ENCODE measurements around the gene PANK1.

PANK1 gene

DNA sequence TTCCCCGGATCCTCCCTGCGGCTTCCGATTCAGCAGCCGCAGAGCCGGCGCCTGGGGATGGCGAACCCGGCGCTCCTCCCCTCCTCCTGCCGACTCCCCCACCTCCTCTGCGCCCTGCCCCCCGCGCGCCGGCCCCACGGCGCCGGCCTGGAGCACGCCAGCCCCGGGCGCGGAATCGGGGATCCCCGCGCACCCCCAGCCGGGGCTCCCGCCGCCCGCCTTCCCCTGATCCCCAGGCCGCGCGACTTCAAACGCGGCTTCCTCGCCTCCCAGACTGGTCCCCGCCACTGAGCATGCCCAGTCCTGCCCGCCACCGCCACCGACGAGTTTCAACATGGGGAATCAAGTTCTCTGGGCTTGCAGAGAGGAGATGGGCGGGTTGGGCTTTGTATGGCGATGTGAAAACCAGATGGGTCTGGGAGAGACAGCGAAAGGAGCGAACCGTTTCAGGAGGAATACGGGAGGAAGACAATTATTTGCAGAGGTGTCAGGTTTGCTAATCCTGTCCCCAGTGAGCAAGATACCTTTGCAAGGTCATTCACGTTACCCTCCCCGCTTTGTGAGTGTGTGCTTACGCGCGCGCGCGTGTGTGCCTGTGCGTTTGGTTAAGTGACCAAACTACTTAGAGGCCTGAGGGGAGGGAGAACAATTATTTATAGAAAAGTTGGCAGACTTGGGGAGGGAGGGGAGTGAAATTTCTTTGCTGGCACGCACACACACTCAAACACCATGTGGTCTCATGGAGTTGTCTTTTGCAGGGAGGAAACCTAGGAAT, at the start of gene PANK1:
Gene PANK1, minus strand, starts transcription at position 276 of the 775 bp plus-strand sequence. CDS start 351 bp downstream, outside the sequence.
- DNase-seq: peak; percentile 67 to 77

DNA sequence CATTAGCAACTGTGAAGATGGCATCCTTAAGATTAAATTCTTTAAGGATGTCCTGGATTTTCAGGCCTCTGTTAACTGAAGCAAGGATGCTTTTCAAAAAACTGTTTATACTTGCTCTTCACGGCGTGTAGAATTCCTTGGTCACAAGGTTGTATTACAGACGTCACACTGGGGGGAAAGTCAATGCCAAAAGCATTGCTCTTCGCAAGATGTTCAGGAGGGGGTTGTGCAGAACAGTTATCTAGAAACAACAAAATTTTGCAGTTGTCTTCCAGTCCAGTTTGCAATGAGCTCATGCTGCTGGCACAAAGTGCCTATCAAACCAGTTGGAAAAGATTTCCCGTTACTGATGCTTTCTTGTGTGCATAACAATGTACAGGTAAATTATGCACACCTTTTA, 48.1 kb upstream of the PANK1 start:
- DNase-seq: no peak

GRCh38 chr10:89692416-89692815, 47.4 kb upstream of the PANK1 start:
- no peak for DNase-seq

DNA sequence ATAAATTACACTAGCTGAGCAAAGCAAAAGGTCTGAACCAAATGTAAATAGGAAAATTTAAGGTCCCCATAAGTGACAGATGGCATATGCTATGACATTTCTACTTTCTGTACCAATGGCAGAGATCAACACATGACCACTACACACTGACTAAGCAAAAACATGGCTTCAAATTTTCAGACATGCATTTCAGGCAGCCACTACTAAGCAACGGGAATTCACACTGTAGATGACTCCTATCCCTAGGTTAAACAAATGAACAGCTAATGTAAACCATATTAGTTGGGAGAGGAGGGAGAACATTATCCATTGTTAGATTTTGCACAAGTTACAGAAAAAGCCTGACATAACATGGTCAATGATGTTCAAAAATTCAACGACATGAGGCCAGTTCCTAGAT, 45.0 kb upstream of the PANK1 start:
- no peak for DNase-seq

DNA sequence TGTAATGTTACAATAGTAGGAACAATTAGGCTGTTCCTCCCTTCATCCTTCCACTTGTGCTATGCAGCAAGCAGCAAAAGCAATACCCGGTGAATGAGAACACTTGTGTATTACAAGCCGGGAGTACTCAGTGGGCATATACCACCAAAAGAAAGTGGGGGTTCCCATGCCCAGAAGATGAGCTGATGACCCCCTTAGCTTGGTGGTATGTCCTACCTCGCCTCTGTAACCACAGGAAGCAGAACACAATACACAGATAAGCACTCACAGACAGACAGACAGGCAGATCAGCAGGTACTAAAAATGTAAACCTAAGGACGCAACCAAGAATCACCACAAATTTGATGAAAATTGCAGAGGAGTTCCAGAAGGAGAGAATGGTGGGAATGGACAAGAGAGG, 40.9 kb upstream of the PANK1 start:
- no peak for DNase-seq

GRCh38 chr10:89684604-89685003, 39.6 kb upstream of the PANK1 start:
- DNase-seq: no peak

GRCh38 chr10:89683883-89684282, 38.8 kb upstream of the PANK1 start:
- DNase-seq: peak in 1 of 2 experiments; percentile 9

- no peak for DNase-seq
Observed at GRCh38 chr10:89679986-89680385, 34.9 kb upstream of the PANK1 start.

DNA sequence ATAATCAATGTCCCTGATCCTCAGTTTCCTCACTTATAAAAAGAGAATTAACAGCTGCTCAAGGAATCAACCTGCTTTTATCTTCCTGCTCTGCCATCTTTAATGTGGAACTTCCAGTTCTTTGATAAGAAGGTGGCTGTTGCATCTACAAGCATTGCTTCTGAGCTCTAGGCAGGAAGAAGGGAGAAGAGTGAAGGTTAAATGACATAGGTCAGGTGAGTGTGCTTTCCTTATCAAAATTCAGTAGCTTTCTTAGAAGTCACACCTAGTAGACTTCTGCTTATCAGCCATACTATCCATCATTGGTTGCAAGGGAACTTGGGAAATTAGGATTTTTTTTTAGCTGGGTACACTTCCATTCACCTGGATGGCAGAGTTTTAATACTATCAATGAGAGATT, 32.3 kb upstream of the PANK1 start:
- DNase-seq: no peak

DNA sequence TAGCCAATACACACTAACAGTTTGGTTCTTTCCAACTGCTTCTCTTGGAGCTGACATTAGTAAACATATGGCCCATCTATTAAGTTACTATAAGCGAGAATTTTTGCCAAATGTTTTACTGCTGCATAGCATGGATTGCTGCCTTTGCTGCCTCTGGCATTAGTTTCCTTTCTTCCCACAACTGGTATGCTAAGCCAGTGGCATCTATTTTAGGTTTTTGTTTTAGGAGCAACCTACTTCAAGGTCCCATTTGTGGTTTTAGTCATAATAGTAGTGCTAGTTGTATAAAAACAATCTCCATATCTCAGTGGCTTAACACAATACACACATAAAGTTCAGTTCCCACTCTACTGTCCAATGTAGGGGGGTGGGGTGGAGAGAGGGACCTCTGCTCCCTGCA, 25.9 kb upstream of the PANK1 start:
- no peak for DNase-seq

GRCh38 chr10:89669985-89670384, 24.9 kb upstream of the PANK1 start:
- DNase-seq: no peak

DNA sequence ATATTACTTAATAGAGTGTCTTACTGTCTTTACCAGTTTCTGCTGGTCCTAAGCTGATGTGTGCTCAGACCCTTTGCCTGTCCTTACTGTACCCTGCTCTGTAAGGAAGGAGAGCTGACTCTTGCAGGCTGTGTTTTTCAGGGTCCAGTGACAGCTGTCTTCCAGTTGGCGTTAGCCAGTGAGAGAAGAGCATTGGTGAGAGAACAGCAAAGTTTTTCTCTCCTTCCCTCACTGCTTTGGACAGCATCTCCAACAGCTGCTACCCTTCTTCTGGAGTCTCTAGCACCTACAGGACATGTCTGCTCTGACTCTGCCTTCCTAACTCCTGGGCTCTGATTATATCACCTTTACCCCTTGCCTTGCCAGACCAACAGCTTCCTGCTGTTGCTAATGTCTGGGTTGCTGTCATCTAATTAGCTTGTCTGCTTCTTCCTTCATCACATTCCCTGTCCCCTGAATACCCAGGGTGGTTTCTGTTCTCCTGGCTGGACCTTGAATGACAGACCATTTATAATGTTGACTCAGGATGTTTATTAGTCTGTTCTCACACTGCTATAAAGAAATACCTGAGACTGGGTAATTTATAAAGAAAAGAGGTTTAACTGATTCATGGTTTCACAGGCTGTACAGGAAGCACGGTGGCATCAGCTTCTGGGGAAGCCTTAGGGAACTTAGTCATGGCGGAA, 23.5 kb upstream of the PANK1 start:
- DNase-seq: no peak

GRCh38 chr10:89666138-89666537, 21.1 kb upstream of the PANK1 start:
- DNase-seq: no peak

GRCh38 chr10:89665302-89665701, 20.3 kb upstream of the PANK1 start:
- DNase-seq: no peak

DNA sequence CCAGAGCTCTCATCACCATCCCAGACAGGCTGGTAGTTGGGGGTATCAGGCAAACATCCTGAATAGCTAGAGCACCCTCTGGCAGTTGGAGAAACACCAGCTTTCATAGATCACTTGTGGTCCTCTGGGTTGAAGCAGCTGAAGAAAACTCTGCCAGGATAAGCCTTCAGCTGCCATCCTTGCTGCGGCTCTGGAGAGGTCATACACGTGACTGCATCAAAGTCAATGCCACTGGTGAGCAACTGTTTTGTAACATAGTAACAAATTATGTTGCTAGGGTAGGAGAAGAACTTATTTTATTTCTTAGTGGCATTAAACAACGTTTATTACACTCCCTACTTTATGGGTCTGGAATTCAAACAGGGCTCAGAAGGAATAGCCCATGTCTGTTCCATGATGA, 19.2 kb upstream of the PANK1 start:
- DNase-seq: no peak

DNA sequence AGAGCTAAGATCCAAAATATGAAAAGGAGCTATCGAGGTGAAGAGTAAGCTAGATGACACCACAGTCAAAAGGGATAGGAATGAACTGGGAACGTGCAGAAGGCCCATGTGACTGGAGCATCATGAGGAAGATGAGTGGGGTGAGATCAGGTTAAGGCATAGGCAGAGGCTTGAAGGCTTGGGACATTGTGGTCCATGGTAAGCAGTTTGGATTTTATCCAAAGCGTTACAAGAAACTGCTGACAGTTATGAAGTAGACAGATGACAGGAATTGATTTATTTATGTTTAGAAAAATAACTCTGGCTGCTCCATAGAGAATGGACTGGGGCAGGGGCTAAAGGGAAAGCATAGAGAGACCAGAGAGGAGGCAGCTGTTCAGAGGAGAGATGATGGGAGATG, 18.1 kb upstream of the PANK1 start:
- DNase-seq: no peak

- no peak for DNase-seq
Observed at GRCh38 chr10:89662596-89662995, 17.6 kb upstream of the PANK1 start.

DNA sequence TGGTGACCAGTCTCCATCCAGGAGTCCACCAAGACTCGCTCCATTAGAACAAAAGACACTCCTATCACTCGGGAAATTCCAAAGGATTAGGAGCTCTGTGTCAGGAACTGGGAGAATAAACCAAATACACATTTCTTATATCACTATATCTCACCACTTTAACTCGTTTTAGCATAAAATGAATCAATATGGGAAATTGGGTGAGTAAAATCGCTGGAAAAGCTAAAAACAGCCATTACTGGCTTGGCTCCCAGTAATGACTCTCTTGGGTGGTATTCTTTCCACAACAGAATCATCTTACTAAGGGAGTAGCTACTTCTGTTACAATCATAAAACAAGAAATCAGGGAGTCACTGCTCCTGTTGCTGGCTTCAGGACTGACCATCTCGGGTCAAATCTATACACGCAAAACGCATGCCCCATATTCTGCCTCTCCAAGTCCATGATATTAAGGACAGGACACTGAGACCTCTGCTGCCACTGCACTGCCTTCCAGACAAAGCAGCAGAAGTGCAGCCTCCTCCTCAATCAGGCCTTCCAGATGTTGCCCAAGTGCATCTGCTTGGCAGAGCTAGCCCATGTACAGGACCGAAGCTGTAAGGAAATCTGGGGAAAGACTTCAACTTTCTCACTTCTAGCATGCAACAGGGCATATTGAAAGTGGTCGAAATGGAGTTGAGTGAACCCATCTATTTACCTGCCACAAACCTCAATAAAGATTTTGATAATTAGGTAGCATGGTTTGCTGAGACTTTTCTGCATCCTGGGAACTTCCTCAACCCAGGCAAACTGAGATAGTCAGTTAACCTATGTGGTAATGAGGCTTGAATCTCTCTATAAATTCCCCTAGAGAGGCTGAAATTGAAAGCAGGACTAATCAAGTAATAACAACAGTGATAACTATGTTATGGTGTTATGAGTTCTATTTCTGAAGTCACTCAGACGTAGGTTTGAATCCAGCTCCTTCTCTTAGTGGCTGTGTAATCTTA, 14.4 kb upstream of the PANK1 start:
- no peak for DNase-seq

GRCh38 chr10:89657302-89657701, 12.3 kb upstream of the PANK1 start:
- no peak for DNase-seq

DNA sequence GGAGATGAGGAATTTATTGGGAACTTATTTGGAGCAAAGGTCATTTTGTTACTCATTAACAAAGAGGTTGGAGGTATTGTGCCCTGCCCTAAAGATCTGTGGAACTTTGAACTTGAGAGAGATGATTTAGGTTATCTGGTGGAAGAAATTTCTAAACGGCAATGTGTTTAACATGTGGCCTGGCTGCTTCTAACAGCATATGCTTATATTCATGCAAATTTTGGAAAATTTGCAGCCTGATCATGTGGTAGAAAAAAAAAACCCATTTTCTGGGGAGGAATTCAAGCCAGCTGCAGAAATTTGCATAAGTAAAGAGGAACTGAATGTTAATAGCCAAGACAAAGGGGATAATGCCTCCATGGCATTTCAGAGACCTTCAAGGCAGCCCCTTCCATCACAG, 10.7 kb upstream of the PANK1 start:
- DNase-seq: no peak

DNA sequence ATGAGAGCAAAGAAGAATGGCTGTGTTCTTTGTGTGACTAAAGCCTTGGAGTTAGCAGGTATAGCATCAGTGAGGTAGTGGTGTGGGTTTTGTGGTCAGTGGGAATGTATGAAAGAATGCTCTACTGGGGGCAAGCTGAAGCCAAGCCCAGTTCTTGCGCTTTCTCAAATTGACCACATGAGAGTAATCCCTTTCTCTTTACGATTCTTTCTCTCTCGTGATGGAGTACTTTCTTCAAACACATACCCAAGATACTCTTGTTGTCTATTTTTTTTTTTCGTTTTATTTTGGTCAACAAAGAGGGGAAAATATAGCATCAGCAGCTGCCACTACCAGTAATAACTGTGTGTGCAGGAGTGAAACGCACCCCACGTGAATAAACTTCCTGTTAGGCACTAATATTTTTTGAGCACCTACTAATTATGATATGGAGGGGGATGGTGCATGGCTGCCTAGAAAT, 8.4 kb upstream of the PANK1 start:
- no peak for DNase-seq

DNA sequence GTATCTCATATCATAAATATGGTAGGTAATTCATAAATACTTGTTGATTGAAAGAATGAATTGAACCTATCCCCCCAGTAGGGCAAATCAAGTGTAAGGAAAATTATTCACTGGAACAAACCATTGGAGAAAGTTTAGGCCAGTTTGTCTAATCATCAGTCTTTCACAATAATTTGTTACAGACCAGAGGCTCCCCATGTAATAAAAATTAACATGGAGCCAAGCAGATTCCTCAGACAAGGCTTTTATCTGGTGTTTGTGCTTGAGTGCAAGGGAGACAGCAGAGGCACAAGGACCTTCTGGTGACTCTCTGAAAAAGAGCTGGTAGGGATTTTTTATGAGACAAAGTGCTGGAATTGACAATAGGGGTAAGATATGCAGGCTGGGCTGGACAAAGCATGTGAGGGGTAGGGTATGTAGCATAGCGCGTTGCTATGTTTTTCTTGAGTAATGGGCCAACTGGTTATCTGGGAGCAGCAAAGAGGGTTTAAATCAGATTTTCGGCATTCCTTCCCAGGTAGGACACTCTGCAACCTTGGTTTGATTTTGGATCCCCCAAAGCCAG, 7.8 kb upstream of the PANK1 start:
- no peak for DNase-seq

All from NCI-H2081 (cell line).